Keratinocyte (primary cell): Measurements from ENCODE around the gene ROR1. TPM values are rescaled to one million over a fixed set of nuclear protein-coding genes. Genes with fewer than 3 reads are reported as not detected.

ENCODE experiments used
- DNase-seq: peaks from one replicate; pipeline ENCODE4 v3.0.0-alpha.2; 2011; ENCODE audit warnings: low read depth, missing footprints, low spot score
- FAIRE-seq: peaks from 2 replicates; lab custom pipeline; 2011; peaks lifted over from hg19 to GRCh38; lab: Jason Lieb, UNC
- H2AFZ ChIP-seq: 2 replicates; pipeline ENCODE4 v1.6.0; 2012; ENCODE audit warnings: low read length, control low read depth, inconsistent platforms; ENCODE audit not compliant: control insufficient read depth
- H3K27ac ChIP-seq: 2 replicates; pipeline ENCODE4 v1.5.1; 2011; ENCODE audit warnings: low read length; ENCODE audit not compliant: control insufficient read depth, insufficient read depth
- H3K27me3 ChIP-seq: 3 replicates; pipeline ENCODE4 v1.6.0; 2011; ENCODE audit warnings: low read length; ENCODE audit not compliant: control insufficient read depth, insufficient read depth; ENCODE audit errors: extremely low read depth
- H3K36me3 ChIP-seq, 2 experiments: 2 replicates in 1 of 2; 3 replicates in 1 of 2; pipeline ENCODE4 v1.5.1; 2011; ENCODE audit warnings: low read length in 2 of 2, mild to moderate bottlenecking in 1 of 2; ENCODE audit not compliant: control insufficient read depth in 2 of 2, insufficient read depth in 2 of 2; ENCODE audit errors: extremely low read depth in 1 of 2
- H3K4me1 ChIP-seq: 3 replicates; pipeline ENCODE4 v1.5.1; 2011; ENCODE audit warnings: low read length; ENCODE audit not compliant: control insufficient read depth, insufficient read depth; ENCODE audit errors: extremely low read depth
- H3K4me2 ChIP-seq: 3 replicates; pipeline ENCODE4 v1.6.0; 2011; ENCODE audit warnings: low read depth, low read length; ENCODE audit not compliant: control insufficient read depth, insufficient read depth; ENCODE audit errors: extremely low read depth
- H3K4me3 ChIP-seq, 3 experiments: fragments of 200-600 bp in 1 of 3; sonication (generic) in 1 of 3; 2 replicates in 2 of 3; 3 replicates in 1 of 3; pipeline ENCODE4 v1.5.1; 2011 to 2016; ENCODE audit warnings: low read length in 3 of 3, mild to moderate bottlenecking in 3 of 3, control low read depth in 2 of 3, inconsistent platforms in 1 of 3, low read depth in 1 of 3, mixed read lengths in 1 of 3, mixed run types in 1 of 3, moderate library complexity in 1 of 3; ENCODE audit not compliant: control insufficient read depth in 2 of 3, insufficient read depth in 2 of 3; ENCODE audit errors: extremely low read depth in 1 of 3
- H3K79me2 ChIP-seq: 2 replicates; pipeline ENCODE4 v1.6.0; 2012; ENCODE audit warnings: low read length; ENCODE audit not compliant: control insufficient read depth, insufficient read depth
- H3K9ac ChIP-seq: 3 replicates; pipeline ENCODE4 v1.6.0; 2011; ENCODE audit warnings: low read length; ENCODE audit not compliant: control insufficient read depth, insufficient read depth; ENCODE audit errors: extremely low read depth
- H3K9me1 ChIP-seq: 3 replicates; pipeline ENCODE4 v1.6.0; 2011; ENCODE audit warnings: low read length; ENCODE audit not compliant: control insufficient read depth, insufficient read depth; ENCODE audit errors: extremely low read depth
- H3K9me3 ChIP-seq: 2 replicates; pipeline ENCODE4 v1.5.1; 2012; ENCODE audit warnings: low read depth, low read length; ENCODE audit not compliant: control insufficient read depth
- H4K20me1 ChIP-seq: 3 replicates; pipeline ENCODE4 v1.6.0; 2011; ENCODE audit warnings: low read length; ENCODE audit not compliant: control insufficient read depth, insufficient read depth; ENCODE audit errors: extremely low read depth
- EZH2 ChIP-seq: IDR thresholded peaks from one replicate; pipeline ENCODE4 v1.6.1; 2012; ENCODE audit warnings: inconsistent platforms, mild to moderate bottlenecking, low read length, moderate library complexity
- dilution Hi-C: fragments of 300-500 bp; cut with MboI; formaldehyde crosslinking; loops from one replicate; pipeline ENCODE4 v1.7.0; 2020; ENCODE audit warnings: low sequenced_read_pairs; ENCODE audit not compliant: extremely low pct_ligation_motif_present
- polyA plus RNA-seq, 5 experiments: library from polyadenylated mRNA; depleted of rRNA in 3 of 5; stranded (reverse) in 3 of 5; stranded (forward) in 1 of 5; unstranded in 1 of 5; fragments of >200 nt; gene quantifications; 1 replicate in 1 of 5; 2 replicates in 3 of 5; 3 replicates in 1 of 5; pipeline versions ENCODE4 v1.2.1 to v1.2.3, GENCODE V29; 2011 to 2012; ENCODE audit warnings: missing spikeins in 2 of 5, low read depth in 1 of 5, low replicate concordance in 1 of 5
- TF ChIP-seq, protein P1 (sequence below), 3 experiments: IDR thresholded peaks in 1 of 3; conservative IDR thresholded peaks in 1 of 3; optimal IDR thresholded peaks in 1 of 3; 2 replicates in 2 of 3; 3 replicates in 1 of 3; pipeline versions ENCODE3 to v1.5.1; 2011; ENCODE audit warnings: low read length in 3 of 3, mild to moderate bottlenecking in 3 of 3, moderate library complexity in 2 of 3, control low read depth in 1 of 3, inconsistent platforms in 1 of 3; ENCODE audit not compliant: insufficient read depth in 2 of 3; ENCODE audit errors: extremely low read depth in 1 of 3

Gene ROR1
- polyA plus RNA-seq, 1 donor (not counting 4 experiments of a cell fraction or from before 2014, with no cell fraction given) = 9.2 TPM

- dilution Hi-C loops = no loop called here
- no peak for DNase-seq
- no peak overlapping the region for H3K27ac ChIP-seq
- no peaks in the 10 kb centered on the region for H3K36me3 ChIP-seq
- H3K9me1 ChIP-seq = no peaks in the 10 kb centered on the region
- no peak overlapping the region for H3K4me2 ChIP-seq
- H3K9me3 ChIP-seq = no peaks in the 10 kb centered on the region
- H3K27me3 ChIP-seq = no peaks in the 10 kb centered on the region
- H3K79me2 ChIP-seq = no peaks in the 10 kb centered on the region
- H4K20me1 ChIP-seq = no peaks in the 10 kb centered on the region
- no peak overlapping the region for H3K9ac ChIP-seq
- FAIRE-seq = no peak
- TF ChIP-seq, protein P1, sequence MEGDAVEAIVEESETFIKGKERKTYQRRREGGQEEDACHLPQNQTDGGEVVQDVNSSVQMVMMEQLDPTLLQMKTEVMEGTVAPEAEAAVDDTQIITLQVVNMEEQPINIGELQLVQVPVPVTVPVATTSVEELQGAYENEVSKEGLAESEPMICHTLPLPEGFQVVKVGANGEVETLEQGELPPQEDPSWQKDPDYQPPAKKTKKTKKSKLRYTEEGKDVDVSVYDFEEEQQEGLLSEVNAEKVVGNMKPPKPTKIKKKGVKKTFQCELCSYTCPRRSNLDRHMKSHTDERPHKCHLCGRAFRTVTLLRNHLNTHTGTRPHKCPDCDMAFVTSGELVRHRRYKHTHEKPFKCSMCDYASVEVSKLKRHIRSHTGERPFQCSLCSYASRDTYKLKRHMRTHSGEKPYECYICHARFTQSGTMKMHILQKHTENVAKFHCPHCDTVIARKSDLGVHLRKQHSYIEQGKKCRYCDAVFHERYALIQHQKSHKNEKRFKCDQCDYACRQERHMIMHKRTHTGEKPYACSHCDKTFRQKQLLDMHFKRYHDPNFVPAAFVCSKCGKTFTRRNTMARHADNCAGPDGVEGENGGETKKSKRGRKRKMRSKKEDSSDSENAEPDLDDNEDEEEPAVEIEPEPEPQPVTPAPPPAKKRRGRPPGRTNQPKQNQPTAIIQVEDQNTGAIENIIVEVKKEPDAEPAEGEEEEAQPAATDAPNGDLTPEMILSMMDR (optimal IDR thresholded peaks at IDR 0.05 in 1 of 3, IDR thresholded peaks at IDR 0.05 in 1 of 3, conservative IDR thresholded peaks at IDR 0.05 in 1 of 3; ENCODE audit: extremely low read depth in 1 of 3, insufficient read depth in 2 of 3, low read length in 3 of 3) = no peak
- TF ChIP-seq EZH2 = no peak
- H3K4me3 ChIP-seq = no peak overlapping the region
- H2AFZ ChIP-seq = no peak overlapping the region
- peaks cover 12% of the 10 kb centered on the region for H3K4me1 ChIP-seq
Measured at GRCh38 chr1:63947904-63948303, 174.1 kb downstream of the ROR1 start.

DNA sequence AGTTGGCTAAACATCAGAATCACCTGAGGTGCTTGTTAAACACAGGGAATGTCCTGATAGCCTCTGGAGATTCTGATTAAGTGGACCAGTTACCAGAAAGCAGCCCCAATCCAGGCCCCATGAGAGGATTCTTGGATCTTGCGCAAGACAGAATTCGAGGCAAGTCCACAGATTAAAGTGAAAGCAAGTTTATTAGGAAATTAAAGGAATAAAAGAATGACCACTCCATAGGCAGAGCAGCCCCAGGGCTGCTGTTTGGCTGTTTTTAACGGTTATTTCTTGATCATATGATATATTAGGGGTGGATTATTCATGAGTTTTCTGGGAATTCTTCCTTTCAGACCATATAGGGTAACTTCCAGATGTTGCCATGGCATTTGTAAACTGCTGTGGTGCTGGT, 176.2 kb downstream of the ROR1 start:
- Histone ChIP-seq H4K20me1 (no peaks in the 10 kb centered on the region), H3K9me1 (no peaks in the 10 kb centered on the region), H2AFZ (no peak overlapping the region), H3K4me2 (no peak overlapping the region), H3K79me2 (no peaks in the 10 kb centered on the region), H3K27me3 (no peaks in the 10 kb centered on the region), H3K4me3 (no peak overlapping the region), H3K9ac (no peak overlapping the region), H3K4me1 (peaks cover 12% of the 10 kb centered on the region), H3K36me3 (no peaks in the 10 kb centered on the region), H3K9me3 (peaks cover 6% of the 10 kb centered on the region), H3K27ac (no peak overlapping the region)
- no peak for TF ChIP-seq EZH2
- TF ChIP-seq, protein P1 (optimal IDR thresholded peaks at IDR 0.05 in 1 of 3, IDR thresholded peaks at IDR 0.05 in 1 of 3, conservative IDR thresholded peaks at IDR 0.05 in 1 of 3; ENCODE audit: extremely low read depth in 1 of 3, insufficient read depth in 2 of 3, low read length in 3 of 3) = no peak
- DNase-seq (no peak), FAIRE-seq (no peak)
- dilution Hi-C loops = no loop called here
